ENCODE measurements around the gene PIK3IP1. TPM values are rescaled to one million over a fixed set of nuclear protein-coding genes. Genes with fewer than 3 reads are reported as not detected.
"Not testable (repeated sequence)": the region's sequence is repeated elsewhere in the genome, so short reads cannot be mapped to it uniquely, and the experiment has no call there.

The PIK3IP1 gene
- total RNA-seq, 1 donor from 2014 or later, result 4.7 TPM

- H3K36me3 ChIP-seq, result no peaks in the 10 kb centered on the region
- peaks cover 7% of the 10 kb centered on the region for H4K20me1 ChIP-seq (ENCODE audit: low read depth)
- Mint-ChIP-seq H3K27ac (no peak overlapping the region), H3K36me3 (peaks cover 2% of the 10 kb centered on the region), H3K9me3 (no peaks in the 10 kb centered on the region), H3K4me3 (no peak overlapping the region), H3K4me1 (peaks cover 20% of the 10 kb centered on the region), H3K27me3 (ENCODE audit: insufficient read depth, low read depth) (peaks cover 2% of the 10 kb centered on the region)
- no peak overlapping the region for H2AFZ ChIP-seq (replicated peaks)
- no peaks in the 10 kb centered on the region for H3F3A ChIP-seq (ENCODE audit: low read depth)
- peaks cover 9% of the 10 kb centered on the region for H3K4me1 ChIP-seq
- H3K79me2 ChIP-seq (ENCODE audit: low read depth), result peaks cover 11% of the 10 kb centered on the region
- H3K27ac ChIP-seq, result no peak overlapping the region
- H3K27me3 ChIP-seq, result no peaks in the 10 kb centered on the region
- H3K4me2 ChIP-seq, result no peak overlapping the region
- TF ChIP-seq EZH2phosphoT487 (IDR thresholded peaks at IDR 0.05), result no peak
- no peak for TF ChIP-seq EZH2 (IDR thresholded peaks at IDR 0.05)
- TF ChIP-seq, protein P1, sequence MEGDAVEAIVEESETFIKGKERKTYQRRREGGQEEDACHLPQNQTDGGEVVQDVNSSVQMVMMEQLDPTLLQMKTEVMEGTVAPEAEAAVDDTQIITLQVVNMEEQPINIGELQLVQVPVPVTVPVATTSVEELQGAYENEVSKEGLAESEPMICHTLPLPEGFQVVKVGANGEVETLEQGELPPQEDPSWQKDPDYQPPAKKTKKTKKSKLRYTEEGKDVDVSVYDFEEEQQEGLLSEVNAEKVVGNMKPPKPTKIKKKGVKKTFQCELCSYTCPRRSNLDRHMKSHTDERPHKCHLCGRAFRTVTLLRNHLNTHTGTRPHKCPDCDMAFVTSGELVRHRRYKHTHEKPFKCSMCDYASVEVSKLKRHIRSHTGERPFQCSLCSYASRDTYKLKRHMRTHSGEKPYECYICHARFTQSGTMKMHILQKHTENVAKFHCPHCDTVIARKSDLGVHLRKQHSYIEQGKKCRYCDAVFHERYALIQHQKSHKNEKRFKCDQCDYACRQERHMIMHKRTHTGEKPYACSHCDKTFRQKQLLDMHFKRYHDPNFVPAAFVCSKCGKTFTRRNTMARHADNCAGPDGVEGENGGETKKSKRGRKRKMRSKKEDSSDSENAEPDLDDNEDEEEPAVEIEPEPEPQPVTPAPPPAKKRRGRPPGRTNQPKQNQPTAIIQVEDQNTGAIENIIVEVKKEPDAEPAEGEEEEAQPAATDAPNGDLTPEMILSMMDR (IDR thresholded peaks at IDR 0.05), result no peak
- DNase-seq (ENCODE audit: low spot score), result no peak
- H3K9me3 ChIP-seq (ENCODE audit: low read depth), result no peaks in the 10 kb centered on the region
- H3K9ac ChIP-seq, result no peak overlapping the region
- H3K4me3 ChIP-seq, result no peak overlapping the region
Observed at GRCh38 chr22:31241200-31241599, 51.1 kb downstream of the PIK3IP1 start.

DNA sequence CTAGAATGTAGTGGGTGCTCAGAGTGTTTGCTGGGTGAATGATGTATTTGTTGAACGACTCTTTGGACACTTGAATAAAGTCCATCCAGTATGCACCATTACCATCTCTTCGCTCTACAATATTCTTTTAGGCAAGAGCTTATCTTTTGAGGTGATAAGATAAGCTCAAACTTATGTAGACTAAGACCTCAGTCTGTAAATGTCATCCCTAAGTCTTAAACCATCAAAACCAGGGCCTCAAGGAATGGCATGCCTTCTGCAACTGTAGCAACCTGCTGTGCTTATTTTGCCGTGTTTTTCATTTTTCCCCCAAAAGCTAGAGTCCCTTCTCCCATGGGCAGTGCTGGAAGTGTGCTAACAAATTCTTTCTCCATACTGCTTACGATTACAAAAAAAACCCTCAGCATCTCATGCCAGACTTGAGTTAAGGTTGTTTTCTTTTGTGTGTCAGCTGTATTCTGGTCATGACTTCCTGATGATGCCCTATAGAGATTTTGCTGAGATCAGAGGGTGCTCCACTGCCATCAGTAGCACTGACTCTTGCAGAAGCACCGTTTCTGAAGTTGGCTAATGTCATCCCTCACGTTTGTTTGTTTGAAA, 52.4 kb downstream of the PIK3IP1 start:
- Mint-ChIP-seq H3K4me1 (peaks cover 17% of the 10 kb centered on the region), H3K36me3 (peaks cover 2% of the 10 kb centered on the region), H3K4me3 (no peak overlapping the region), H3K9me3 (no peaks in the 10 kb centered on the region), H3K27ac (no peak overlapping the region), H3K27me3 (ENCODE audit: insufficient read depth, low read depth) (no peaks in the 10 kb centered on the region)
- TF ChIP-seq EZH2 (IDR thresholded peaks at IDR 0.05) (no peak), EZH2phosphoT487 (IDR thresholded peaks at IDR 0.05) (no peak)
- TF ChIP-seq, protein P1 (IDR thresholded peaks at IDR 0.05), result no peak
- Histone ChIP-seq H3K27me3 (no peaks in the 10 kb centered on the region), H4K20me1 (ENCODE audit: low read depth) (peaks cover 7% of the 10 kb centered on the region), H3K36me3 (no peaks in the 10 kb centered on the region), H3K9me3 (ENCODE audit: low read depth) (no peaks in the 10 kb centered on the region), H3K4me3 (no peak overlapping the region), H2AFZ (replicated peaks) (no peak overlapping the region), H3K4me1 (peaks cover 9% of the 10 kb centered on the region), H3K27ac (no peak overlapping the region), H3K79me2 (ENCODE audit: low read depth) (peaks cover 7% of the 10 kb centered on the region), H3F3A (ENCODE audit: low read depth) (no peaks in the 10 kb centered on the region), H3K4me2 (no peak overlapping the region), H3K9ac (no peak overlapping the region)
- DNase-seq (ENCODE audit: low spot score), result no peak

GRCh38 chr22:31238057-31238456, 54.2 kb downstream of the PIK3IP1 start:
- Histone ChIP-seq H3K9me3 (ENCODE audit: low read depth) (no peaks in the 10 kb centered on the region), H3K27ac (no peak overlapping the region), H4K20me1 (ENCODE audit: low read depth) (peaks cover 7% of the 10 kb centered on the region), H3K4me3 (no peak overlapping the region), H3K9ac (no peak overlapping the region), H2AFZ (replicated peaks) (no peak overlapping the region), H3K79me2 (ENCODE audit: low read depth) (peaks cover 10% of the 10 kb centered on the region), H3K27me3 (no peaks in the 10 kb centered on the region), H3F3A (ENCODE audit: low read depth) (no peaks in the 10 kb centered on the region), H3K36me3 (no peaks in the 10 kb centered on the region), H3K4me1 (no peaks in the 10 kb centered on the region), H3K4me2 (no peak overlapping the region)
- Mint-ChIP-seq H3K27ac (no peak overlapping the region), H3K4me1 (peaks cover 4% of the 10 kb centered on the region), H3K9me3 (no peaks in the 10 kb centered on the region), H3K4me3 (no peak overlapping the region), H3K36me3 (peaks cover 2% of the 10 kb centered on the region), H3K27me3 (ENCODE audit: insufficient read depth, low read depth) (no peaks in the 10 kb centered on the region)
- TF ChIP-seq EZH2 (IDR thresholded peaks at IDR 0.05), result no peak
- no peak for TF ChIP-seq EZH2phosphoT487 (IDR thresholded peaks at IDR 0.05)
- TF ChIP-seq, protein P1 (IDR thresholded peaks at IDR 0.05), result no peak
- no peak for DNase-seq (ENCODE audit: low spot score)

- H3K36me3 Mint-ChIP-seq; H3K4me3 Mint-ChIP-seq; H2AFZ ChIP-seq (replicated peaks); DNase-seq (ENCODE audit: low spot score); H3K4me2 ChIP-seq; H3K9me3 Mint-ChIP-seq; H3K36me3 ChIP-seq; H3F3A ChIP-seq (ENCODE audit: low read depth); H3K27ac ChIP-seq; H3K4me1 Mint-ChIP-seq; H4K20me1 ChIP-seq (ENCODE audit: low read depth); H3K9ac ChIP-seq; H3K4me1 ChIP-seq; H3K27ac Mint-ChIP-seq; H3K27me3 Mint-ChIP-seq (ENCODE audit: insufficient read depth, low read depth); H3K27me3 ChIP-seq; H3K9me3 ChIP-seq (ENCODE audit: low read depth); H3K4me3 ChIP-seq: not testable (repeated sequence)
- H3K79me2 ChIP-seq (ENCODE audit: low read depth), result peaks cover 30% of the 10 kb centered on the region
Observed at GRCh38 chr22:31236044-31236443, 56.2 kb downstream of the PIK3IP1 start.
